GM12872 (cell line): ENCODE measurements around the gene ERBB2.

ENCODE experiments used
- TF ChIP-seq, protein P1 (sequence below): IDR thresholded peaks from 3 replicates; pipeline ENCODE4 v1.5.1; 2011; ENCODE audit warnings: low read depth, mild to moderate bottlenecking, low read length, moderate library complexity; ENCODE audit not compliant: insufficient read depth

Gene ERBB2

DNA sequence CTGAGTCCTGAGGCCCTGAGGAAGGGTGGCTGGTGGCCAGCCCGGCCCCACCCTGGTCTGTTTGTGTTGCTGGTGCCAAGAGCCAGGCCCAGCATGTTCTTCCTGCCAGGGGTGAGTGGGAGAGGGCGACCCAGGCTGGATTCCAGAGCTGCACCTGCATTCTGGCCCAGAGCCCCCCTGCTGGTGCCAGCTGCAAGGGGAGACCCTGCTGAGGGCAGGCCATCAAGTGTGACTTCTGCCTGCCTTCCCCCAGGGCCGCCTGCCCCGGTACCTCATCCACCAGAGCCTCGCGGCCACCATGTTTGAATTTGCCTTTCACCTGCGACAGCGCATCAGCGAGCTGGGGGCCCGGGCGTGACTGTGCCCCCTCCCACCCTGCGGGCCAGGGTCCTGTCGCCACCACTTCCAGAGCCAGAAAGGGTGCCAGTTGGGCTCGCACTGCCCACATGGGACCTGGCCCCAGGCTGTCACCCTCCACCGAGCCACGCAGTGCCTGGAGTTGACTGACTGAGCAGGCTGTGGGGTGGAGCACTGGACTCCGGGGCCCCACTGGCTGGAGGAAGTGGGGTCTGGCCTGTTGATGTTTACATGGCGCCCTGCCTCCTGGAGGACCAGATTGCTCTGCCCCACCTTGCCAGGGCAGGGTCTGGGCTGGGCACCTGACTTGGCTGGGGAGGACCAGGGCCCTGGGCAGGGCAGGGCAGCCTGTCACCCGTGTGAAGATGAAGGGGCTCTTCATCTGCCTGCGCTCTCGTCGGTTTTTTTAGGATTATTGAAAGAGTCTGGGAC is 37.1 kb upstream of the ERBB2 start:
- TF ChIP-seq, protein P1, sequence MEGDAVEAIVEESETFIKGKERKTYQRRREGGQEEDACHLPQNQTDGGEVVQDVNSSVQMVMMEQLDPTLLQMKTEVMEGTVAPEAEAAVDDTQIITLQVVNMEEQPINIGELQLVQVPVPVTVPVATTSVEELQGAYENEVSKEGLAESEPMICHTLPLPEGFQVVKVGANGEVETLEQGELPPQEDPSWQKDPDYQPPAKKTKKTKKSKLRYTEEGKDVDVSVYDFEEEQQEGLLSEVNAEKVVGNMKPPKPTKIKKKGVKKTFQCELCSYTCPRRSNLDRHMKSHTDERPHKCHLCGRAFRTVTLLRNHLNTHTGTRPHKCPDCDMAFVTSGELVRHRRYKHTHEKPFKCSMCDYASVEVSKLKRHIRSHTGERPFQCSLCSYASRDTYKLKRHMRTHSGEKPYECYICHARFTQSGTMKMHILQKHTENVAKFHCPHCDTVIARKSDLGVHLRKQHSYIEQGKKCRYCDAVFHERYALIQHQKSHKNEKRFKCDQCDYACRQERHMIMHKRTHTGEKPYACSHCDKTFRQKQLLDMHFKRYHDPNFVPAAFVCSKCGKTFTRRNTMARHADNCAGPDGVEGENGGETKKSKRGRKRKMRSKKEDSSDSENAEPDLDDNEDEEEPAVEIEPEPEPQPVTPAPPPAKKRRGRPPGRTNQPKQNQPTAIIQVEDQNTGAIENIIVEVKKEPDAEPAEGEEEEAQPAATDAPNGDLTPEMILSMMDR, result no peak

DNA sequence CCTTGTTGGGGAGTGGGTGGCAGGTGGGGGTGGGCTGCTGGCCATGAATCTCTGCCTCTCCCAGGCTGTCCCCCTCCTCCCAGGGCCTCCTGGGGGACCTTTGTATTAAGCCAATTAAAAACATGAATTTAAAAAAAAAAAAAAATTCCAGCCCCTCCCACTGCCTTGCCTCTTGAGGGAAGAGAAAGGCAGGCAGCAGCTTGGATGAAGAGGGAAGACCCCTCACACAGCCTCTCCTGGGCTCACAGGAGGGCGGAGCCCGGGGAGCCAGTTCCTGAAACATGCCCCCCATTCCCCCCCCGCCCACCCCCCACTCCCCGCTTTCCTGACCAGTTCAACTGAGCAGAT is 36.5 kb upstream of the ERBB2 start:
- TF ChIP-seq, protein P1, result no peak

DNA sequence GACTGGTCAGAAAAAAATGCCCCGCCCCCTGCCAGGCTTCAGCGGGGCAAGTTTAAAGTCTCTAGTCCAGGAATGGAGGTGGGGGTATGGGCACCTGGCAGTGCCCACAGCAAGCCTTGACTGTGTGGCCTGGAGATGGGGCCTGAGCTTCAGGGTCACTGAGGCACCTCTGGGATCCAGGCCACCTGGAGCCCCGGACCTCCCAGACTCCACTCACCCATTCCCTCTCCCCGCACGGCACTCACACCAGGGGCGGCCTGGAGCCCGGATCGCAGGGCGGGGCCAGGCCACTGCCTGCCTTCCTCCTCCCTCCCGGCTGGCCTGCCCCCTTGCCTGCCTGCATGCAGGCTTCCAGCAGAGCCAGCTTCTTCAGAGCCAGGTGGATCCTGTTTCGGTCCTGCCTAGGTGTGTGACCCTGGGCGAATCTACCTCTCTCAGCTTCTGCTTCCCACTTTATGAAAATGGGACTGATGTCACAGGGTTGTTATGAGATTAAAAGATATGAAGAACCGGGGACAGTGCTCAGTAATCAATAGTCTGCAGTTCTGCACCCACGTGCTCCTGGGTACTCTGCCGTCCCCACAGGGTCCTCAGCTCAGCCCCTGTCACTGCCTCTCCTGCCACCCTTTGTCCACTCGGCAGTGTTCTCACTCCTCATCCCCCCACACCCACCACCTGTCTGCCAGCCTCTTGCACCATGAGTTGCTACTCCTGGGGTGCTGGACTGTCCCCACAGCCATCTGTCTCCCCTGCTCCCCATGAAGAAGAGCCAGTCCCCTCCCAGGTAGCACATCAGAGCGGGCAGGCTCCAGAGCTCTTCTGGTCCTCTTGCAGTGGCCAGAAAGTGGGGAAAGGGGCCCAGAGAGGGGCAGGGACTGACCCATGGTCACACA is 35.9 kb upstream of the ERBB2 start:
- TF ChIP-seq, protein P1, result no peak

DNA sequence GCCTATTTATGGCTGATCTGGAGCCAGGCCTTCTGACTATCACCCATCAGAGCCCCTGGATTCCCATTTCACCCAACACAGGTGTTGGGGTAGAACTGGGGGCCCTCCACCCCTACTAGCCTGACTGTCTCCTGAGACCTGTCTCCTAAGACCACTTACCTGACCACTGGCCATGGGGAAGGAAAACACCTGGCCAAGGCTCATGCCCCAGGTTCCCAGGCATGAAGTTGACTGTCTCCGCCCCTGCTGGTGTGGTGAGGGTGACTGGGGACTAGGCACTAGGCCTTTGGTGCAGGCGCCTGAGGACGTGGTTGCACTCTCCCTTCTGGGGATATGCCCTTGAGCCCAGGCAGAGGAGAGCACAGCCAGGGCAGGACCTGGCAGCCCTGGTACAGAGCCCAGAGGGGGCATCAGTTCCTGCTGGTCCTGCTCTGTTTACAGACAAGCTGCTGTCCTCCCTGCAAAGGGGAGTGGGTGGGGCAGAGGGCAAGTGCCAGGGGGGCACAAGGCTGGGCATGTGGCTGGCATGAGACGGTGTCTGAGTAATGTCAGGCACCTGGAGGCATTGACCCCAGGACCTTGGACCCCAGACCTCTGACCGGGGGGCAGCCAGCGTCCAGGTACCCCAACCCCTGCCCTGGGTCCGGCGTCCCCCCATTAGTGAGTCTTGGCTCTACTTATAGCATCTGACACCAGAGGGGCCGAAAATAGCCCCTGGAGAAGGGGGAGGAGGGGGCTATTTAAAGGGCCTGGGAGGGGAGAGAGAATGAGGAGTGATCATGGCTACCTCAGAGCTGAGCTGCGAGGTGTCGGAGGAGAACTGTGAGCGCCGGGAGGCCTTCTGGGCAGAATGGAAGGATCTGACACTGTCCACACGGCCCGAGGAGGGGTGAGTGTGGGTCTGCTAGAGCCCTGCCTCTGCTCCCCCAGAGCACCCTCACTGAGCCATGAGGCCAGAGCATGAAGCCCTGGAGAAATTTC is 35.0 kb upstream of the ERBB2 start, which contains the start of gene TCAP:
Gene TCAP, plus strand, starts transcription at position 769 of the 981 bp plus-strand sequence. Its CDS starts 11 bp downstream, at position 780.
- TF ChIP-seq, protein P1, result no peak

DNA sequence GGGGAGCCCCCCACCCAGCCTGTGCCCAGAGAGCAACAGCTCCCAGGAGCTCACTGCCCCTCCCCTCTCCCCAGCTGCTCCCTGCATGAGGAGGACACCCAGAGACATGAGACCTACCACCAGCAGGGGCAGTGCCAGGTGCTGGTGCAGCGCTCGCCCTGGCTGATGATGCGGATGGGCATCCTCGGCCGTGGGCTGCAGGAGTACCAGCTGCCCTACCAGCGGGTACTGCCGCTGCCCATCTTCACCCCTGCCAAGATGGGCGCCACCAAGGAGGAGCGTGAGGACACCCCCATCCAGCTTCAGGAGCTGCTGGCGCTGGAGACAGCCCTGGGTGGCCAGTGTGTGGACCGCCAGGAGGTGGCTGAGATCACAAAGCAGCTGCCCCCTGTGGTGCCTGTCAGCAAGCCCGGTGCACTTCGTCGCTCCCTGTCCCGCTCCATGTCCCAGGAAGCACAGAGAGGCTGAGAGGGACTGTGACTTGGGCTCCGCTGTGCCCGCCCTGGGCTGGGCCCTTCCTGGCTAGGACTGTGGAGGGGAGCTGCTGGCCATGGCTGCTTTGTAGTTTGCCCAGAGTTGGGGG is 34.1 kb upstream of the ERBB2 start:
- TF ChIP-seq, protein P1, result no peak

DNA sequence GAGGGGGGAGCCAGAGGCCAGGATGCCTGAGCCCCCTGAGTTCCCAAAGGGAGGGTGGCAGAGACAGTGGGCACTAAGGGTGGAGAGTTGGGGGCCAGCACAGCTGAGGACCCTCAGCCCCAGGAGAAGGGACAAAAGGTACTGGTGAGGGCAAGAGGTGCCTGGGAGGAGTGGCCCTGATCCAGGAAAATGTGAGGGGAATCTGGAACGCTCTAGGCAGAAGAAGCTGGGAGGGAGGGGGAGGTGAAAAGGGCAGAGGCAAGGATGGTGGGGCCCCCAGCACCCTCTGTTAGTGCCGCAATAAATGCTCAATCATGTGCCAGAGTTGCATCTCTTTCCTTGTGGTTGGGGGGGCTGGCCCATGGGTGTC is 33.6 kb upstream of the ERBB2 start:
- TF ChIP-seq, protein P1, result no peak
